Measurements from ENCODE around the gene RFTN1. TPM values are rescaled to one million over a fixed set of nuclear protein-coding genes. Genes with fewer than 3 reads are reported as not detected.

RFTN1 gene
- total and polyA plus RNA-seq, 2 of the 8 experiments (the other 6 are each of a cell fraction or from before 2014, with no cell fraction given) = 4.6 to 6.7 TPM

GRCh38 chr3:16506884-16507577 is 6.5 kb downstream of the RFTN1 start:
- H3K9me3 ChIP-seq (ENCODE audit: insufficient read depth in 2 of 2, low read depth in 1 of 2, low read length in 1 of 2) = no peaks in the 10 kb centered on the region
- ChIA-PET CTCF (ENCODE audit: partially characterized antibody) (interaction anchor here (0.9 to 1.0 kb wide), 2 partner anchors 9 to 187 kb away, joined by 3 to 4 read pairs; no protein-coding TSS in a partner anchor), POLR2A (ENCODE audit: partially characterized antibody) (interaction anchor here (1.5 kb wide), 1 partner anchor 9 kb away, joined by 3 read pairs; no protein-coding TSS in a partner anchor)
- no peak overlapping the region for H3K23ac ChIP-seq (ENCODE audit: insufficient read length)
- no peak overlapping the region for H2BK20ac ChIP-seq (ENCODE audit: low read length)
- no peak overlapping the region for H4K91ac ChIP-seq (replicated peaks; ENCODE audit: insufficient read length, low read length)
- H3K4me3 ChIP-seq (ENCODE audit: extremely low read depth in 1 of 4, insufficient read depth in 2 of 4, low read depth in 3 of 4, low read length in 4 of 4) = no peak overlapping the region
- H3K14ac ChIP-seq (ENCODE audit: insufficient read length) = no peak overlapping the region
- H2BK12ac ChIP-seq (ENCODE audit: low read depth, low read length) = no peak overlapping the region
- H3K27ac ChIP-seq (ENCODE audit: low read depth, low read length) = no peak overlapping the region
- no peak for FAIRE-seq
- no peak overlapping the region for H2BK5ac ChIP-seq (ENCODE audit: low read depth, low read length)
- H3K27me3 ChIP-seq (replicated peaks in 1 of 4; ENCODE audit: control insufficient read depth in 3 of 4, extremely low read depth in 1 of 4, insufficient read depth in 3 of 4, low read length in 3 of 4) = peaks cover 4 to 7% (median 5%) of the 10 kb centered on the region in 4 experiments; a peak in 6 of 7 replicates
- H2AK5ac ChIP-seq (ENCODE audit: low read depth, low read length) = no peak overlapping the region
- H2AFZ ChIP-seq (ENCODE audit: low read length) = no peak overlapping the region
- no peak overlapping the region for H3K18ac ChIP-seq (ENCODE audit: extremely low read depth, low read length)
- H3K9ac ChIP-seq (replicated peaks in 1 of 4; ENCODE audit: extremely low read depth in 1 of 4, low read depth in 3 of 4, low read length in 3 of 4) = no peak overlapping the region
- H2BK120ac ChIP-seq (replicated peaks; ENCODE audit: low read depth, low read length) = no peak overlapping the region
- H3K23me2 ChIP-seq (ENCODE audit: low read depth, low read length) = peaks cover 3% of the 10 kb centered on the region; the same call in 1 of the 2 replicates
- H3K36me3 ChIP-seq (ENCODE audit: control insufficient read depth in 2 of 4, insufficient read depth in 4 of 4, low read length in 3 of 4) = no peaks in the 10 kb centered on the region
- H3K56ac ChIP-seq (replicated peaks; ENCODE audit: insufficient read length, low read depth, low read length) = peak overlapping the region; percentile 97
- H3K4me1 ChIP-seq (replicated peaks in 1 of 4; ENCODE audit: control insufficient read depth in 3 of 4, insufficient read depth in 4 of 4, low read length in 3 of 4) = peaks cover 0 to 11% (median 4%) of the 10 kb centered on the region in 4 experiments; a peak in 3 of 7 replicates
- no peak overlapping the region for H4K8ac ChIP-seq (ENCODE audit: extremely low read depth, insufficient read depth, low read length)
- peaks cover 0 to 3% of the 10 kb centered on the region in 2 experiments for H4K20me1 ChIP-seq (replicated peaks in 1 of 2; ENCODE audit: control insufficient read depth in 1 of 2, insufficient read depth in 2 of 2, low read length in 2 of 2)
- H3K4me2 ChIP-seq (ENCODE audit: insufficient read depth in 1 of 2, low read depth in 2 of 2, low read length in 2 of 2) = no peak overlapping the region
- no peak for DNase-seq (ENCODE audit: low read depth in 1 of 2, low spot score in 2 of 2)
- H3K4ac ChIP-seq (replicated peaks; ENCODE audit: insufficient read length, low read depth, low read length) = no peak overlapping the region
- H2BK15ac ChIP-seq (ENCODE audit: low read length) = no peak overlapping the region
- H3K79me2 ChIP-seq (ENCODE audit: control insufficient read depth in 1 of 2, insufficient read depth in 2 of 2, low read length in 2 of 2) = no peaks in the 10 kb centered on the region
- no peaks in the 10 kb centered on the region for H3K79me1 ChIP-seq (ENCODE audit: low read depth, low read length)
- TF ChIP-seq E2F6 (IDR thresholded peaks at IDR 0.05) (no peak), HDAC2 (IDR thresholded peaks at IDR 0.05; ENCODE audit: borderline replicate concordance in 1 of 2, low read depth in 2 of 2, low read length in 2 of 2) (no peak), CHD2 (IDR thresholded peaks at IDR 0.05; ENCODE audit: low read length) (no peak), FOSL1 (IDR thresholded peaks at IDR 0.05; ENCODE audit: insufficient read depth, low read depth, low read length) (no peak), CBX8 (IDR thresholded peaks at IDR 0.05; ENCODE audit: borderline replicate concordance, low read depth, low read length) (no peak), YY1 (IDR thresholded peaks at IDR 0.05; ENCODE audit: low read depth, low read length) (no peak), SUZ12 (IDR thresholded peaks at IDR 0.05; ENCODE audit: low read length) (no peak), RXRA (IDR thresholded peaks at IDR 0.05; ENCODE audit: insufficient read depth, low read depth, low read length) (no peak), MAX (IDR thresholded peaks at IDR 0.05) (no peak), POLR2A (IDR thresholded peaks at IDR 0.05; ENCODE audit: control extremely low read depth in 1 of 2, low read depth in 2 of 2, low read length in 2 of 2) (no peak), SP1 (IDR thresholded peaks at IDR 0.05; ENCODE audit: low read depth, low read length) (no peak)
- WGBS, 2 experiments (ENCODE audit: extremely low coverage in 1 of 2, insufficient coverage in 1 of 2, insufficient read length in 1 of 2, insufficient replicate concordance in 2 of 2, low coverage in 1 of 2, low lambda C conversion rate in 2 of 2, missing lambda C conversion rate in 1 of 2) = 87% methylated on average over 2 of the region's 2 CpGs; no CpG with 5 or more reads in 1 of the 2 experiments
- H4K5ac ChIP-seq (ENCODE audit: insufficient read length, low read depth, low read length) = no peak overlapping the region

All from H1 (cell line).